ENCODE measurements around the gene PLPP3. TPM values are rescaled to one million over a fixed set of nuclear protein-coding genes. Genes with fewer than 3 reads are reported as not detected.

The PLPP3 gene
- total RNA-seq, 4 donors from 2014 or later: 138 to 244 (median 181) TPM

DNA sequence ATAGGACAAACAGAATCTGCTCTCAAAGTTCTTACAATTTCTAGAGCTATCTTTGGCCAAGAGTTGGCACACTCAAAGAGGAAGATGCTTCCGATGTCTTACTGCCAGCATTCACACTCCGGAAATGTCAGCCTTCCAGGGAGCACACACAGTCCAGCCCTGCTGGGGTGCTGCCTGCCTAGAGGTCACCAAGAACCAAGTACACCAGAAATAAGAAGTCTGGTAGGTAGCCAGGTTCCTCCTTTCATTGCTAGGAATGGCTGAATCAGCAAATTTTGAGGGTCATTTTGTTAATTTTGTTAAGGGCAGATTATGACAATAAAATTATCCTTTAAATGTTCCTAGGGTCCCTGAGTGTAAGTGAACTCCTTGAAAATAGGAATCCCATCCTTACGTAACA is 77.5 kb downstream of the PLPP3 start:
- no peak for DNase-seq (ENCODE audit: extremely low spot score)
- H3K27me3 ChIP-seq: no peaks in the 10 kb centered on the region
- TF ChIP-seq POLR2AphosphoS5 (IDR thresholded peaks at IDR 0.05) (no peak), POLR2A (IDR thresholded peaks at IDR 0.05; ENCODE audit: low read depth) (no peak), EP300 (IDR thresholded peaks at IDR 0.05) (no peak)
- TF ChIP-seq, protein P1, sequence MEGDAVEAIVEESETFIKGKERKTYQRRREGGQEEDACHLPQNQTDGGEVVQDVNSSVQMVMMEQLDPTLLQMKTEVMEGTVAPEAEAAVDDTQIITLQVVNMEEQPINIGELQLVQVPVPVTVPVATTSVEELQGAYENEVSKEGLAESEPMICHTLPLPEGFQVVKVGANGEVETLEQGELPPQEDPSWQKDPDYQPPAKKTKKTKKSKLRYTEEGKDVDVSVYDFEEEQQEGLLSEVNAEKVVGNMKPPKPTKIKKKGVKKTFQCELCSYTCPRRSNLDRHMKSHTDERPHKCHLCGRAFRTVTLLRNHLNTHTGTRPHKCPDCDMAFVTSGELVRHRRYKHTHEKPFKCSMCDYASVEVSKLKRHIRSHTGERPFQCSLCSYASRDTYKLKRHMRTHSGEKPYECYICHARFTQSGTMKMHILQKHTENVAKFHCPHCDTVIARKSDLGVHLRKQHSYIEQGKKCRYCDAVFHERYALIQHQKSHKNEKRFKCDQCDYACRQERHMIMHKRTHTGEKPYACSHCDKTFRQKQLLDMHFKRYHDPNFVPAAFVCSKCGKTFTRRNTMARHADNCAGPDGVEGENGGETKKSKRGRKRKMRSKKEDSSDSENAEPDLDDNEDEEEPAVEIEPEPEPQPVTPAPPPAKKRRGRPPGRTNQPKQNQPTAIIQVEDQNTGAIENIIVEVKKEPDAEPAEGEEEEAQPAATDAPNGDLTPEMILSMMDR (IDR thresholded peaks at IDR 0.05): no peak
- 74% methylated on average over 3 of the region's 3 CpGs for WGBS
- H3K4me3 ChIP-seq: no peak overlapping the region
- H3K4me1 ChIP-seq: peaks cover 25 to 79% (median 51%) of the 10 kb centered on the region in 4 donors
- no peaks in the 10 kb centered on the region for H3K9me3 ChIP-seq
- intact Hi-C loops (cut with DNase I): no loop called here
- H3K36me3 ChIP-seq: peaks cover 6 to 53% (median 40%) of the 10 kb centered on the region in 4 donors
- no peak overlapping the region for H3K27ac ChIP-seq (replicated peaks in 1 of 4)

DNA sequence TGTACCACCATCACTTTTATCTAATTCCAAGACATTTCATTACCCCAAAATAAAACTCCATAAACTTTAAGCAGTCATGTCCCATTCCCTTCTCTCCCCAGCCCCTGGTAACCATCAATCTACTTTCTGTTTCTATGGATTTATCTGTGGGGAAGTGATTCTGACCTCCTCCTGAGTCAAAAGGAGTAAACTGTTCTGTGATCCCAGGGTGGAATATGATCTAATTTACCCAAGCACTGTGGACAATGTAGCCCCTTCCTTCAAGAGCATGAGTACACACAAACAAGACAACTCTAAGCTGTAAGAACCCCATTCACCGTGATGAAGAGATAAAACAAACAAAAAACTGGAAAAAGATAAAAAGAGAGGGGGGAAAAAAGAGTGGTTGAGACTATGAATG is 77.9 kb downstream of the PLPP3 start:
- no peak for DNase-seq (ENCODE audit: extremely low spot score)
- intact Hi-C loops (cut with DNase I): no loop called here
- peaks cover 29 to 79% (median 47%) of the 10 kb centered on the region in 4 donors for H3K4me1 ChIP-seq
- H3K27ac ChIP-seq (replicated peaks in 1 of 4): no peak overlapping the region
- H3K9me3 ChIP-seq: no peaks in the 10 kb centered on the region
- H3K27me3 ChIP-seq: no peaks in the 10 kb centered on the region
- WGBS: 79% methylated on average over 1 of the region's 1 CpG
- no peak overlapping the region for H3K4me3 ChIP-seq
- TF ChIP-seq EP300 (IDR thresholded peaks at IDR 0.05): no peak
- TF ChIP-seq POLR2AphosphoS5 (IDR thresholded peaks at IDR 0.05): no peak
- TF ChIP-seq, protein P1 (IDR thresholded peaks at IDR 0.05): no peak
- no peak for TF ChIP-seq POLR2A (IDR thresholded peaks at IDR 0.05; ENCODE audit: low read depth)
- H3K36me3 ChIP-seq: peaks cover 6 to 52% (median 37%) of the 10 kb centered on the region in 4 donors

DNA sequence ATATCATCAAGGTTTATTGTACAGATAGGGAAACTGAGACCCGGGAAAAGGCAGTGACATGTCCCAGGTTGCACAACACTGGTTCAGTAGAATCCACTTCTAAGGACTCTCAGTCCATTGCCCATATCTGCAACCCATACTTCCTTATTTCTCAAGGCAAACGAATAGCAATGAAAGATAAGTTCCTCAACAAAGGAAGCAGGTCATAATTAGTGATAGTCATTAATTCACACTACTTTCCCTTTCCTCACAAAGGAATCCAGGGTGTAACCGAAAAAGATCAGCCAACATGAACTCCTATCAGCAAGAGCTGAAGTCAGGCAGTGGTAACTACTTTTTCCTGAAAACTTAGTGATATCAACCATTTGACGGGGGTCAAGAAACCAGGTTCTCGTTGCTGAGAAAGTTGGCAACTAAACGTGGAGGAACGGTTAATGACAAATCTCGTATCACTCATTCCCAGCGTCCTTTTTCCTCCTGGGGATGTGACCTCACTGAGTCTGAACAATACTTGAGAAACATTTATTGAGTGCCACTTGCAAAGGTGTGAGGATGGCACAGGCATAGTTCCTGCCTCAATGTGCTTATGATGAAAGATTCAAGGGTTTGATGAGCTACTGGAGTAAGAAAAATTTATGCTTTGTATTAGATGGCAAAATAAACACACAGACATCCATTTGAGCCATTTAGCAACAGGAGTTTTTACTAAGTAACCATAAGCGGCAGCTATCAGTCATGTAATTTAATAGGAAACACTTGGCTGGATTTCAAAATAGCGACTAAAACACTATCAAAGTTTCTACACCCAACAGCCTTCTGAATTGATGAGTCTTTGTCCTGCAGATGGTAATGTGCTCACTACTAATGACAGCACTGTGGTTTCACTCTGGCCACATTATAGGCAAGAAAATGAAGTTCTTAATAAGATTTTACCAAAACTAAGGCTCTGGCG is 82.3 kb downstream of the PLPP3 start:
- intact Hi-C loops (cut with DNase I): no loop called here
- H3K27me3 ChIP-seq: no peaks in the 10 kb centered on the region
- no peaks in the 10 kb centered on the region for H3K9me3 ChIP-seq
- no peak overlapping the region for H3K27ac ChIP-seq (replicated peaks in 1 of 4)
- H3K4me3 ChIP-seq: no peak overlapping the region
- no peak for DNase-seq (ENCODE audit: extremely low spot score)
- peaks cover 29 to 55% (median 32%) of the 10 kb centered on the region in 4 donors for H3K4me1 ChIP-seq
- 67% methylated on average over 12 of the region's 12 CpGs for WGBS
- TF ChIP-seq POLR2A (IDR thresholded peaks at IDR 0.05; ENCODE audit: low read depth) (no peak), POLR2AphosphoS5 (IDR thresholded peaks at IDR 0.05) (no peak), EP300 (IDR thresholded peaks at IDR 0.05) (no peak)
- TF ChIP-seq, protein P1 (IDR thresholded peaks at IDR 0.05): no peak
- H3K36me3 ChIP-seq: peaks cover 14 to 60% (median 35%) of the 10 kb centered on the region in 4 donors

DNA sequence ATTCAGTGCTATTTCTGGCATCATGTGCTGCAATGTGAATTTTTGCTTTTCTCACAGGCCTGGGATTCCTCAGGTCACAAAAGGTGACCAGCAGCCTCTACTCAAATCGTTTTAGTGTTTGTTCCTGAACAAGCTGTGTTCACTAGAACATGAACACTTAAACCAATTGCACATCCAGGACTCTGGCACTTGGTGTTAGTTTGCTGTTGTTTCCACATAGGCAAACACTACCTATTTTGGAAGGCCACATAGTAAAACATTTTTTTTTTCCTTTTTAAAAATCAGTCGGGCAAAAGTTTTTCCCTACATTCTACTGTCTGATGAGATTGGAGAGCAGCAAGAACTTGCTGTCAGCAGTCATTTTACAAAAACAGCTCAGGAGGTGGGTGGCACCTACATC is 83.2 kb downstream of the PLPP3 start:
- peaks cover 14 to 64% (median 34%) of the 10 kb centered on the region in 4 donors for H3K36me3 ChIP-seq
- no peak for DNase-seq (ENCODE audit: extremely low spot score)

More for the DNA sequence above, 83.2 kb downstream of the PLPP3 start:
- Histone ChIP-seq H3K4me3 (no peak overlapping the region), H3K9me3 (no peaks in the 10 kb centered on the region), H3K27ac (replicated peaks in 1 of 4) (no peak overlapping the region), H3K4me1 (peaks cover 30 to 56% (median 34%) of the 10 kb centered on the region in 4 donors), H3K27me3 (no peaks in the 10 kb centered on the region)
- intact Hi-C loops (cut with DNase I): no loop called here
- 50% methylated on average over 2 of the region's 2 CpGs for WGBS
- TF ChIP-seq EP300 (IDR thresholded peaks at IDR 0.05) (no peak), POLR2AphosphoS5 (IDR thresholded peaks at IDR 0.05) (no peak), POLR2A (IDR thresholded peaks at IDR 0.05; ENCODE audit: low read depth) (no peak)
- TF ChIP-seq, protein P1 (IDR thresholded peaks at IDR 0.05): no peak
